HCT116 (cell line): ENCODE measurements around the gene HMGCS2. TPM values are rescaled to one million over a fixed set of nuclear protein-coding genes. Genes with fewer than 3 reads are reported as not detected.

ENCODE experiments used
- ATAC-seq: fragments of 200-7000 bp; cut with Tn5 transposase; 2 replicates; pipeline ENCODE4 v1.9.1; 2020; ENCODE audit warnings: mild to moderate bottlenecking, moderate library complexity
- BruUV-seq: library from RNA; stranded (reverse); fragments of 400-500 nt; replicated peaks from 2 replicates; lab custom pipeline; 2021; lab: Mats Ljungman, UMichigan
- CTCF ChIA-PET: fragments of 300-600 bp; sonication (Branson Sonifier 250); formaldehyde crosslinking; loops from one replicate; lab custom pipeline; 2021; ENCODE audit warnings: antibody characterized with exemption; lab: Charles Lee
- POLR2A ChIA-PET: fragments of 300-600, 350-600 bp; sonication (Branson Sonifier 250); formaldehyde crosslinking; loops from one replicate; lab custom pipeline; 2021; ENCODE audit warnings: antibody characterized with exemption; lab: Charles Lee
- RAD21 ChIA-PET, 2 experiments: fragments of 300-600 bp; sonication (Branson Sonifier 250); formaldehyde crosslinking; loops; one replicate each; lab custom pipeline; 2023; ENCODE audit warnings: low total read pairs in 2 of 2; ENCODE audit not compliant: uncharacterized antibody in 2 of 2, unreplicated experiment in 2 of 2, low non-redundant PET in 1 of 2; lab: Charles Lee
- DNase-seq: peaks from one replicate; pipeline ENCODE4 v3.0.0-alpha.2; 2010; ENCODE audit warnings: low read depth, low spot score
- H2AFZ ChIP-seq: fragments of 200-600 bp; shearing (Covaris generic), sonication (generic); 2 replicates; pipeline ENCODE4 v1.6.1; 2017; ENCODE audit warnings: low read depth, mixed run types, mixed read lengths, antibody characterized with exemption, low read length; ENCODE audit not compliant: poor library complexity, severe bottlenecking
- H3K27ac ChIP-seq: 2 replicates; pipeline ENCODE4 v1.5.1; 2012; ENCODE audit warnings: low read depth, low read length
- H3K27me3 ChIP-seq: fragments of 200-600 bp; sonication (generic); 2 replicates; pipeline ENCODE4 v1.6.1; 2016; ENCODE audit warnings: mixed run types, low read length, mixed read lengths; ENCODE audit not compliant: insufficient read depth
- H3K36me3 ChIP-seq, 2 experiments: fragments of 200-500 bp in 1 of 2; fragments of 200-600 bp in 1 of 2; sonication (Bioruptor generic) in 1 of 2; sonication (generic) in 1 of 2; 2 replicates each; pipeline versions ENCODE4 v1.5.1 to v1.6.1; 2014 to 2016; ENCODE audit warnings: low read length in 2 of 2, inconsistent platforms in 1 of 2, mixed read lengths in 1 of 2, mixed run types in 1 of 2; ENCODE audit not compliant: insufficient read depth in 2 of 2, control insufficient read depth in 1 of 2
- H3K4me1 ChIP-seq, 2 experiments: fragments of 200-600 bp in 1 of 2; sonication (generic) in 1 of 2; 2 replicates each; pipeline versions ENCODE4 v1.5.1 to v1.6.1; 2012 to 2017; ENCODE audit warnings: low read length in 2 of 2, inconsistent platforms in 1 of 2, mild to moderate bottlenecking in 1 of 2, mixed read lengths in 1 of 2, mixed run types in 1 of 2, moderate library complexity in 1 of 2; ENCODE audit not compliant: insufficient read depth in 2 of 2, control insufficient read depth in 1 of 2
- H3K4me2 ChIP-seq: fragments of 200-600 bp; sonication (generic); 2 replicates; pipeline ENCODE4 v1.6.1; 2017; ENCODE audit warnings: mixed run types, low read length, mixed read lengths
- H3K4me3 ChIP-seq, 2 experiments: fragments of 200-600 bp in 1 of 2; sonication (generic) in 1 of 2; replicated peaks in 1 of 2; 2 replicates each; pipeline ENCODE4 v1.5.1; 2011 to 2016; ENCODE audit warnings: low read length in 2 of 2, control low read depth in 1 of 2, low read depth in 1 of 2, mild to moderate bottlenecking in 1 of 2, mixed read lengths in 1 of 2, mixed run types in 1 of 2
- H3K79me2 ChIP-seq: fragments of 200-600 bp; sonication (generic); 2 replicates; pipeline ENCODE4 v1.6.1; 2017; ENCODE audit warnings: mild to moderate bottlenecking, mixed run types, low read length, moderate library complexity, mixed read lengths; ENCODE audit not compliant: insufficient read depth
- H3K9ac ChIP-seq: fragments of 200-600 bp; sonication (generic); 2 replicates; pipeline ENCODE4 v1.6.1; 2016; ENCODE audit warnings: low read length, mixed read lengths
- H3K9me2 ChIP-seq: fragments of 200-600 bp; sonication (generic), shearing (Covaris generic); 2 replicates; pipeline ENCODE4 v1.6.1; 2017; ENCODE audit warnings: mixed run types, mild to moderate bottlenecking, moderate library complexity; ENCODE audit not compliant: insufficient read depth
- H3K9me3 ChIP-seq, 2 experiments: fragments of 200-500 bp in 1 of 2; fragments of 200-600 bp in 1 of 2; sonication (Bioruptor generic) in 1 of 2; sonication (generic) in 1 of 2; 2 replicates each; pipeline ENCODE4 v1.6.1; 2014 to 2017; ENCODE audit warnings: low read length in 2 of 2, mixed read lengths in 2 of 2, inconsistent platforms in 1 of 2, low read depth in 1 of 2, mild to moderate bottlenecking in 1 of 2, mixed run types in 1 of 2, moderate library complexity in 1 of 2; ENCODE audit not compliant: control insufficient read depth in 1 of 2, insufficient read depth in 1 of 2
- H4K20me1 ChIP-seq: fragments of 200-600 bp; sonication (generic), shearing (Covaris generic); 2 replicates; pipeline ENCODE4 v1.6.1; 2017; ENCODE audit warnings: mixed run types, mild to moderate bottlenecking, moderate library complexity; ENCODE audit not compliant: insufficient read depth
- CTCF ChIP-seq, 3 experiments: fragments of 200-600 bp in 1 of 3; sonication (generic) in 1 of 3; IDR thresholded peaks in 2 of 3; conservative IDR thresholded peaks in 1 of 3; 2 replicates each; pipeline ENCODE4 v1.5.1; 2012 to 2017; ENCODE audit warnings: low read depth in 2 of 3, low read length in 2 of 3, antibody characterized with exemption in 1 of 3, borderline replicate concordance in 1 of 3, control low read depth in 1 of 3, mild to moderate bottlenecking in 1 of 3, mixed read lengths in 1 of 3, mixed run types in 1 of 3, moderate library complexity in 1 of 3; ENCODE audit not compliant: insufficient read depth in 1 of 3
- POLR2AphosphoS5 ChIP-seq: IDR thresholded peaks from 2 replicates; pipeline ENCODE4 v1.6.1; 2011; ENCODE audit warnings: mild to moderate bottlenecking, low read depth, low read length, moderate library complexity
- SP1 ChIP-seq: IDR thresholded peaks from 2 replicates; pipeline ENCODE4 v1.6.1; 2012; ENCODE audit warnings: low read depth
- ZBTB33 ChIP-seq: IDR thresholded peaks from 2 replicates; pipeline ENCODE4 v1.6.1; 2011; ENCODE audit warnings: mild to moderate bottlenecking, low read length, moderate library complexity; ENCODE audit not compliant: insufficient replicate concordance; ENCODE audit errors: extremely low read depth
- intact Hi-C: fragments of 100-400 bp; cut with micrococcal nuclease; formaldehyde crosslinking; loops from 2 replicates; pipeline ENCODE4 v1.10.0; 2022
- total RNA-seq: library from RNA; stranded (reverse); gene quantifications from one replicate; pipeline ENCODE4 v1.2.1, GENCODE V29; 2021; ENCODE audit not compliant: unreplicated experiment

HMGCS2 gene
- total RNA-seq, 1 experiment from 2014 or later: 0.20 TPM

DNA sequence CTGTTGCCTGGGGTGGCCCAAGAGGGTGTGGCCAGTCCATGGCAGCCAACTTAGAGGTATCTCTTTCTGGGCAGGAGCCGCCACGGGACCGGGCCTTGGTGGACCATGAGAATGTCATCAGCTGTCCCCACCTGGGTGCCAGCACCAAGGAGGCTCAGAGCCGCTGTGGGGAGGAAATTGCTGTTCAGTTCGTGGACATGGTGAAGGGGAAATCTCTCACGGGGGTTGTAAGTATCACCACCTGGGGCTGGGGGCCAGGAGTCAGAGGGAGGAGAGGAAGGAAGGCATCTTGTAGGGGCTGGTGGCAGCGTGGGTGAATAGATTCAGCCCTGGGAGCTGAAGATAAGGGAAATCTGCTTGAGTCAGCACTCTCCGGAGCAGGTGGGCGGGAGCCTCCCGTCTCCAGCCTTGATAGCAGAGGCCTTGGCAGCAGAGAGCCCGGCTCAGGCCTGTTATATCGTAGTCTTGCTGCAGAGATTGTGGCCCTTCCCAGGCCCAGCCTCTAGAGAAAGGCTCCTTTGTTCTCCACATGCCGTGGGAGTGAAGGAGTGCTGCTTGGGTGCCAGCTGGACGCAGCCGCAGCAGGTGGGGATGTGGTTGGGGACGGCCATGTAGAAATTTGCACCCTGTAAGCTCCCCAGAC, 31.5 kb downstream of the HMGCS2 start:
- Histone ChIP-seq H3K27me3 (no peaks in the 10 kb centered on the region), H3K9me3 (no peaks in the 10 kb centered on the region), H3K79me2 (no peaks in the 10 kb centered on the region), H3K36me3 (peaks cover 3 to 16% of the 10 kb centered on the region in 2 experiments; a peak in 2 of 4 replicates), H3K9ac (no peak overlapping the region), H2AFZ (no peak overlapping the region), H3K4me1 (no peaks in the 10 kb centered on the region), H3K27ac (no peak overlapping the region), H4K20me1 (no peaks in the 10 kb centered on the region), H3K4me3 (no peak overlapping the region), H3K9me2 (no peaks in the 10 kb centered on the region), H3K4me2 (no peak overlapping the region)
- intact Hi-C loops: no loop called here
- TF ChIP-seq ZBTB33: no peak
- TF ChIP-seq POLR2AphosphoS5: peak; percentile 18; the same call in 1 of the 2 replicates
- RAD21 ChIA-PET: no interaction called here
- DNase-seq (no peak), ATAC-seq (no peak)
- no TSS peak for BruUV-seq
- CTCF ChIA-PET: no interaction called here
- POLR2A ChIA-PET: no interaction called here

DNA sequence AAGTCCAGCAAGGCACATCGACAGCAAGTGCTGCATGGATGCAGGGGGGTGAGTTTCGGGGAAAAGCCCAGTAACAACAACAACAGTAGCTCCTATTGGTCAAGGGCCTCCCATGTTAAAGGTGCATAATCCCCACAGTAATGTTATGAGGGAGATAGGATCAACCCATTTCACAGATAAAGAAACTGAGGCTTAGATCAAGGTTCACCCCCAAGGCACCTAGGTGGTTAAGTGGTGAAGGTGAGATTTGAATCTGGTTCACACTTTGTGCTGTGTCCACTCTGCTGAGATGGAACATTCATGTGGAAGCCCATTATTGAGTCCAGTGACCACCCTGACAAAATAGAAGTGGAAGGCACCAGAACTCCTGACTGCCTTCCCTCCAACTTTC, 32.1 kb downstream of the HMGCS2 start:
- DNase-seq (no peak), ATAC-seq (no peak)
- Histone ChIP-seq H3K9ac (no peak overlapping the region), H3K27ac (no peak overlapping the region), H3K4me2 (no peak overlapping the region), H3K4me3 (no peak overlapping the region), H3K9me3 (no peaks in the 10 kb centered on the region), H3K27me3 (no peaks in the 10 kb centered on the region), H3K4me1 (no peaks in the 10 kb centered on the region), H3K9me2 (no peaks in the 10 kb centered on the region), H3K36me3 (peaks cover 3 to 16% of the 10 kb centered on the region in 2 experiments; a peak in 2 of 4 replicates), H2AFZ (no peak overlapping the region), H4K20me1 (no peaks in the 10 kb centered on the region), H3K79me2 (no peaks in the 10 kb centered on the region)
- RAD21 ChIA-PET: no interaction called here
- intact Hi-C loops: no loop called here
- CTCF ChIA-PET: no interaction called here
- TF ChIP-seq SP1: no peak
- TF ChIP-seq CTCF (IDR thresholded peaks at IDR 0.05 in 2 of 3, conservative IDR thresholded peaks at IDR 0.05 in 1 of 3; ENCODE audit: borderline replicate concordance in 1 of 3, insufficient read depth in 1 of 3, low read depth in 2 of 3, low read length in 2 of 3): no peak
- no TSS peak for BruUV-seq
- POLR2A ChIA-PET: no interaction called here
